Heart left ventricle (tissue), 16 donors: ENCODE results near the gene EFR3B. TPM values are rescaled to one million over a fixed set of nuclear protein-coding genes. Genes with fewer than 3 reads are reported as not detected.

Source experiments
- ATAC-seq, 4 donors: fragments of 200-7000 bp; cut with Tn5 transposase; one replicate each; pipeline ENCODE4 v1.9.1; 2020 to 2022; ENCODE audit warnings: moderate library complexity in 4 of 4, mild to moderate bottlenecking in 3 of 4, moderate number of reproducible peaks in 1 of 4
- DNase-seq, 5 donors: peaks; one replicate each; pipeline ENCODE4 v3.0.0-alpha.2; 2020
- H3K27ac ChIP-seq, 12 donors: fragments of 200-600 bp; sonication (generic) in 4 of 12; one replicate each; pipeline versions ENCODE4 v1.5.0 to v1.8.0; 2016 to 2022; ENCODE audit warnings: mild to moderate bottlenecking in 2 of 12
- H3K27me3 ChIP-seq, 9 donors: fragments of 200-600 bp; sonication (generic) in 2 of 9; one replicate each; pipeline versions ENCODE4 v1.5.1 to v1.8.0; 2016 to 2022; ENCODE audit warnings: mild to moderate bottlenecking in 3 of 9
- H3K36me3 ChIP-seq, 9 donors: fragments of 200-600 bp; sonication (generic) in 2 of 9; one replicate each; pipeline versions ENCODE4 v1.5.0 to v1.8.0; 2018 to 2022; ENCODE audit warnings: mild to moderate bottlenecking in 2 of 9
- H3K4me1 ChIP-seq, 12 donors: fragments of 200-600 bp; sonication (generic) in 4 of 12; one replicate each; pipeline versions ENCODE4 v1.5.0 to v1.8.0; 2016 to 2022; ENCODE audit warnings: mild to moderate bottlenecking in 3 of 12
- H3K4me3 ChIP-seq, 12 donors: fragments of 200-600 bp; sonication (generic) in 4 of 12; one replicate each; pipeline versions ENCODE4 v1.5.0 to v1.8.0; 2017 to 2022; ENCODE audit warnings: mild to moderate bottlenecking in 9 of 12, moderate library complexity in 4 of 12
- H3K9me3 ChIP-seq, 12 donors: fragments of 200-600 bp; sonication (generic) in 4 of 12; one replicate each; pipeline versions ENCODE4 v1.5.0 to v1.8.0; 2016 to 2022; ENCODE audit warnings: mild to moderate bottlenecking in 1 of 12
- POLR2A ChIP-seq, 2 donors: fragments of 450-650 bp; IDR thresholded peaks; one replicate each; pipeline ENCODE4 v1.6.1; 2017; ENCODE audit warnings: antibody characterized with exemption in 2 of 2, mild to moderate bottlenecking in 2 of 2, moderate library complexity in 2 of 2
- WGBS, 4 donors: extraction: QIAGEN DNeasy Blood & Tissue Kit in 2 of 4; methylation state at CpG; one replicate each; pipeline versions ENCODE4 v1.1.5 to v1.1.7; 2013 to 2018; 5-methylcytosine and 5-hydroxymethylcytosine counted together
- intact Hi-C, 10 donors: fragments of 100-400 bp; cut with DNase I; formaldehyde crosslinking; loops; one replicate each; pipeline versions ENCODE4 v1.11.1 to v1.14.2; 2022
- polyA plus RNA-seq, 2 donors: library from polyadenylated mRNA; stranded (reverse); fragments of 200-250 nt; gene quantifications; one replicate each; pipeline ENCODE4 v1.2.3, GENCODE V29; 2013
- total RNA-seq, 9 donors: library from RNA; depleted of rRNA in 2 of 9; stranded (reverse); fragments of >200 nt in 2 of 9; fragmentation: NEBNext Ultra II Directional in 3 of 9; extraction: Animal tissue kit (Norgen Biotek cat#: 25700) in 3 of 9; gene quantifications; one replicate each; pipeline versions ENCODE4 v1.1.0 to v1.2.4, GENCODE V29; 2016 to 2023
- TF ChIP-seq, protein P1 (sequence below), 12 donors: fragments of 200-600 bp; sonication (generic) in 4 of 12; IDR thresholded peaks; one replicate each; pipeline versions ENCODE4 v1.5.0 to v1.8.0; 2018 to 2022; ENCODE audit warnings: antibody characterized with exemption in 12 of 12, mild to moderate bottlenecking in 5 of 12
- donor health status: ischemic (EF 13 %, LVEDD 7.1; RV severe dilation, severe dysfunction).
- donor health status: healthy with polysubstance abuse.
- donor health status: DM: no; HTN: yes; CAD: no.
- donor health status: DM: no; HTN: no; CAD: no.
- donor health status: ischemic (EF 25% LVEDD 6.9; RV normal size, moderate dysfunction).
- donor health status: ischemic (EF 25% LVEDD 5.7; RV mildly dilated, moderate dysfunction).
- donor health status: healthy.
- donor health status: DM: yes; HTN: yes; CAD: no.
- donor health status: ischemic (EF 35%, LVEDD 5.7; RV mildly dilated, moderate dysfunction).
- donor health status: nonischemic (EF 11% LVEDD 7.7; RV severe dilation, severe dysfunction).
- donor health status: DM: yes; HTN: yes; CAD: no.
- donor health status: PGD.
- donor health status: ischemic (EF 29% LVEDD 5.4; RV normal size, mild dysfunction).
- donor health status: nonischemic (EF 23%, LVEDD 6.1; RV moderate dilation, normal function).

EFR3B gene
- total and polyA plus RNA-seq, 11 donors, result 1.7 to 13.8 (median 5.5) TPM

DNA sequence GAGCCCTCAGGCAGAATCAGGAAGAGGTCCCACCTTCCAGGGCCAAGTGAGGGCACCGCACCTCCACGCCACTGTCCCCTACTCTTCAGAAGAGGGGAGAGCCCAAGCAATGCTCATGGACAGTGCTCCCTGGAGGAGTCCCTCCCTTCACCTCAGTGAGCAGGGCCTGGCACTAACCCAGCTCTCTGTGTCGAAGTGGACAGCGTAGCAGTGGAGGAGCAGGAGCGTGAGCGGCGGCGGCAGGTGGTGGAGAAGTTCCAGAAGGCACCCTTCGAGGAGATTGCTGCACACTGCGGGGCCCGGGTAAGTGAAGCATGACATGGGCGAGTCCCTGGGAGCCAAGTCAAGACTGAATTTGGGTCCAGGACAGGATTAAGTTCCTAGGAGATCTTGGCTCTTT lies 109.8 kb downstream of the EFR3B start:
- Histone ChIP-seq H3K27me3 (no peaks in the 10 kb centered on the region), H3K4me1 (no peaks in the 10 kb centered on the region), H3K36me3 (peaks cover 0 to 13% (median 0%) of the 10 kb centered on the region in 9 donors), H3K9me3 (no peaks in the 10 kb centered on the region), H3K4me3 (no peak overlapping the region), H3K27ac (no peak overlapping the region)
- WGBS, 4 donors, result 89 to 95% (median 94%) methylated on average over 12 of the region's 12 CpGs
- no peak for TF ChIP-seq POLR2A (IDR thresholded peaks at IDR 0.05)
- TF ChIP-seq, protein P1, sequence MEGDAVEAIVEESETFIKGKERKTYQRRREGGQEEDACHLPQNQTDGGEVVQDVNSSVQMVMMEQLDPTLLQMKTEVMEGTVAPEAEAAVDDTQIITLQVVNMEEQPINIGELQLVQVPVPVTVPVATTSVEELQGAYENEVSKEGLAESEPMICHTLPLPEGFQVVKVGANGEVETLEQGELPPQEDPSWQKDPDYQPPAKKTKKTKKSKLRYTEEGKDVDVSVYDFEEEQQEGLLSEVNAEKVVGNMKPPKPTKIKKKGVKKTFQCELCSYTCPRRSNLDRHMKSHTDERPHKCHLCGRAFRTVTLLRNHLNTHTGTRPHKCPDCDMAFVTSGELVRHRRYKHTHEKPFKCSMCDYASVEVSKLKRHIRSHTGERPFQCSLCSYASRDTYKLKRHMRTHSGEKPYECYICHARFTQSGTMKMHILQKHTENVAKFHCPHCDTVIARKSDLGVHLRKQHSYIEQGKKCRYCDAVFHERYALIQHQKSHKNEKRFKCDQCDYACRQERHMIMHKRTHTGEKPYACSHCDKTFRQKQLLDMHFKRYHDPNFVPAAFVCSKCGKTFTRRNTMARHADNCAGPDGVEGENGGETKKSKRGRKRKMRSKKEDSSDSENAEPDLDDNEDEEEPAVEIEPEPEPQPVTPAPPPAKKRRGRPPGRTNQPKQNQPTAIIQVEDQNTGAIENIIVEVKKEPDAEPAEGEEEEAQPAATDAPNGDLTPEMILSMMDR (IDR thresholded peaks at IDR 0.05), result no peak
- no peak for ATAC-seq
- DNase-seq, result no peak
- intact Hi-C loops, result no loop called here

DNA sequence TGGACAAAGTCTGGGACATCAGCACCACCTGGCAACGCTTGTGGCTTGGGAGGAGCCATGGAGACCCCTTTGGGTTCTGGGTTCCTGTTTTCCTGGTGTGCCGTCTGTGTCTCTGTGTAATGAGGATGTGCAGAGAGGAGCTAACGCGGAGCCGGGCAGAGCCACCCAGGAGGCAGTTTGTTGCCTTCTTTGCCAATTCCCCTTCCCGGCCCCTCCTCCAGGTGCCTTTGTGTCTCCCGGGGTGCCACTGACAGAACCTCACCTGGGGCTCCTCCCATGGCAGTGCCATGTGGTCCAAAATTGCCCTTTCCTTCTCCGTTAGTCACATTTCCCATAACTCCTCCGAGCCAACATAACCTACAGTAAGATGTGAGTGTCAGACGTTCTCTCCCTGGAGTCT lies 113.5 kb downstream of the EFR3B start:
- Histone ChIP-seq H3K27me3 (no peaks in the 10 kb centered on the region), H3K9me3 (no peaks in the 10 kb centered on the region), H3K36me3 (peaks cover 0 to 12% (median 0%) of the 10 kb centered on the region in 9 donors), H3K27ac (no peak overlapping the region), H3K4me1 (peaks cover 0 to 1% (median 0%) of the 10 kb centered on the region in 12 donors), H3K4me3 (no peak overlapping the region)
- TF ChIP-seq POLR2A (IDR thresholded peaks at IDR 0.05), result no peak
- TF ChIP-seq, protein P1 (IDR thresholded peaks at IDR 0.05), result no peak
- DNase-seq (no peak), ATAC-seq (no peak)
- 84 to 91% (median 87%) methylated on average over 10 of the region's 10 CpGs for WGBS, 4 donors
- intact Hi-C loops, result no loop called here

DNA sequence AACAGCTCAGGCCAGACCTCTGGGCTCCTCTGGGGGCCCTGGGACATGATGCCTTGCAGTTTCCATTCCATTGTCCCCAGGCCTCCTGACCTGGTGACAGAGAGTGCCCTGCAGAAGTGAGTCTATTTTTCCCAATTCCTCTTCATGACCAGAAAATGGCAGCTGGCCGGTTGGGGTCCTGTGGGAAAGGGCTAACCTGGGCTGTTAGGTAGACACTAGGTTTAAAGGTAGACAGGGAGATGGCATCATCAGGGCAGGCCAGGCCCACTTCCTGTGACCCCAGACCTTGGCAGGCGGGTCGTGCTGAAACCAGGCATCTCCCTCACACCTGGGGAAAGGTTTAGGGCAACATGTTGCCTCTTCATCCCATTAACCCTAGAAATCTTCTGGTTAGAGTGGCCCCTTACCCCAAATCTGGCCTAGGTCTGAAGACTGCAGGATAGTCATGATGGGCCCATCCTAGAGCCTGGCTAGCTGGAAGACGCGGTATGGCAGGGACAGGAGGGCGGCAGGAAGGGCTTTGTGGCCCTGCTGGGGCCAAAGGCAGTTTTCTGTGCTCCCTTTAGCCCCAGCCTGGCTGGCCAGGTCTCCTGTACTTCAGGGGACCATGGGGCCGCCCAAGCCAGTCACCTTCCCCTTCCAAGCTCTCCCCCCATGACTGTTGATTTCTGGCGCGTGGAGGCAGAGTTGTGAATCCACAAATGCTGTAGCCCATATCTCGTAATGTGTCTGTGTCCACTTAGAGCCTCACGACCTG lies 116.4 kb downstream of the EFR3B start:
- peaks cover 0 to 11% (median 0%) of the 10 kb centered on the region in 12 donors for H3K4me1 ChIP-seq
- 92 to 95% (median 95%) methylated on average over 9 to 11 of the region's 11 CpGs for WGBS, 4 donors
- peaks cover 0 to 10% (median 0%) of the 10 kb centered on the region in 9 donors for H3K36me3 ChIP-seq
- intact Hi-C loops, result no loop called here
- H3K9me3 ChIP-seq, result no peaks in the 10 kb centered on the region
- TF ChIP-seq, protein P1 (IDR thresholded peaks at IDR 0.05), result no peak
- no peak for TF ChIP-seq POLR2A (IDR thresholded peaks at IDR 0.05)
- DNase-seq, result no peak
- no peak overlapping the region for H3K4me3 ChIP-seq
- no peak overlapping the region for H3K27ac ChIP-seq
- H3K27me3 ChIP-seq, result peaks cover 0 to 14% (median 0%) of the 10 kb centered on the region in 9 donors
- ATAC-seq, result no peak

DNA sequence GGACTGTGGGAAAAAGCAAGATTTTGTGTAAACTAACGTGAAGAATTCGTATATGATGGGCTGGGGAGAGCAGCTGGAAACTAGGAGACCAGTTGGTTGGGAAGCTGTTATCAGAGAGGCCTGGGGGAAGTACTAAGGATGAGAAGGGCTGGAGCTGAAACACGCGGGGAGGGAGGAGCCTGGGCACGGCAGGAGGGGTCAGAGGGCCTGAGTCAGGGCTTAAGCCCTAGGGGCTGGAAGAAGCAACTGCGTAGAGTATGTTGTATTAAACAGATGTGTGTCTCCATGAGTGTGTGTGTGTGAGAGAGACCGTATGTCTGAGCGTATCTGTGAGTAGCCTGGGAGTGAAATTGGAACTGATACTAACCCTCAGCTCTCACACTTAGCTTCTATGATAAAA lies 118.1 kb downstream of the EFR3B start:
- 63 to 70% (median 69%) methylated on average over 8 of the region's 8 CpGs for whole genome bisulfite sequencing, 4 donors
- H3K4me3 ChIP-seq, result no peak overlapping the region
- TF ChIP-seq, protein P1 (IDR thresholded peaks at IDR 0.05), result no peak
- TF ChIP-seq POLR2A (IDR thresholded peaks at IDR 0.05), result no peak
- peaks cover 0 to 11% (median 0%) of the 10 kb centered on the region in 12 donors for H3K4me1 ChIP-seq
- H3K27me3 ChIP-seq, result peaks cover 0 to 23% (median 6%) of the 10 kb centered on the region in 9 donors
- H3K27ac ChIP-seq, result no peak overlapping the region
- H3K9me3 ChIP-seq, result no peaks in the 10 kb centered on the region
- no peaks in the 10 kb centered on the region for H3K36me3 ChIP-seq
- no peak for DNase-seq
- intact Hi-C loops, result no loop called here
- peak in 1 of 4 donors; percentile 35 for ATAC-seq
